Measurements from ENCODE around the gene SLC35E3.
"Not testable (repeated sequence)": the region's sequence is repeated elsewhere in the genome, so short reads cannot be mapped to it uniquely, and the experiment has no call there.

The SLC35E3 gene

DNA sequence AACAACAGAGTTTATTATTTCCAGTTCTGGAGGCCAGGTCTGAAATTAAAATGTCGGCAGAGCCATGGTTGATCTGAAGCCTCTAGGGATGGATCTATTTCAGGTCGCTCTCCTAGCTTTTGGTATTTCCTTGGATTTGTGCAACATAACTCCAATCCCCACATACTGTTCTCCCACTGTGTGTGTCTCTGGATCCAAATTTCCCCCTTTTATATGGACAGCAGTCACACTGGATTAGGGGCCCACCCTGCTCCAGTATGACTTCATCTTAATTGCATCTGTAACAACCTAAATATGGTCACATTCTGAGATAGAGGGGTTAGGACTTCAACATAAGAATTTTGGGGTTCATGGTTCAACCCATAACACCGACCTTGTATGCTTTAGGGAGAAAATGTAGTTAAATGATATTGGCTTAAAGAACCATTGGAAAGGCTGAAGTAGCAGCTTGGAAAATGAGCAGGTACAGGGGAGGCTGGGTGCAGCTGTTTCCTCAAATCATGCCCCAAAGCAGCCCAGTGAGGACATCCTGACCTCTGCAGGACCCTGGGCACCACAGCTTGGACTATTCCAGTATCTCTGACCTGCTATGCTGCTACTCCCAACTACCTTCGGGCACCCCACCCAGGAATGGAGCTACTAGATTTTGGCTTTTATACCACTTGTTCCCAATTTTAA, 48.1 kb downstream of the SLC35E3 start:
- in situ Hi-C loops (cut with MboI; ENCODE audit: low sequenced_read_pairs): no loop called here

DNA sequence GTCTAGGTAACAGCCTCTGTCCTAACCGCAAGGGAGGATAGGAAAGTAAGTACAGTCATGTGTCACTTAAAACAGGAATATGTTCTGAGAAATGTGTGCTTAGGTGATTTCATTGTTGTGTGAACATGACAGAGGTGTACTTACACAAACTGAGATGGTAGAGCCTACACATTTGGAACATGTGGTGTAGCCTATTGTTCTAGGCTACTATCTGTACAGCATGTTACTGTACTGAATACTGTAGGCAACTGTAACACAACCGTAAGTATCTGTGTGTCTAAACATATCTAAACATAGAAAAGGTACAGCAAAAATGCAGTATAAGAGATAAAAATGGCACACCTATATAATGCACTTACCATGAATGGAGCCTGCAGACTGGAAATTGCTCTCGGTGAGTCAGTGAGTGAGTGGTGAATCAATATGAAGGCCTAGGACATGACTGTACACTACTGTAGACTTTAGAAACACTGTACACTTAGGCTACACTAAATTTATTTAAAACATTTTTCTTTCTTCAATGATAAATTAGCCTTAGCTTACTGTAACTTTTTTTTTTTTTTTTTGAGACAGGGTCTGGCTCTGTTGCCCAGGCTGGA, 48.8 kb downstream of the SLC35E3 start:
- in situ Hi-C loops (cut with MboI; ENCODE audit: low sequenced_read_pairs): no loop called here

DNA sequence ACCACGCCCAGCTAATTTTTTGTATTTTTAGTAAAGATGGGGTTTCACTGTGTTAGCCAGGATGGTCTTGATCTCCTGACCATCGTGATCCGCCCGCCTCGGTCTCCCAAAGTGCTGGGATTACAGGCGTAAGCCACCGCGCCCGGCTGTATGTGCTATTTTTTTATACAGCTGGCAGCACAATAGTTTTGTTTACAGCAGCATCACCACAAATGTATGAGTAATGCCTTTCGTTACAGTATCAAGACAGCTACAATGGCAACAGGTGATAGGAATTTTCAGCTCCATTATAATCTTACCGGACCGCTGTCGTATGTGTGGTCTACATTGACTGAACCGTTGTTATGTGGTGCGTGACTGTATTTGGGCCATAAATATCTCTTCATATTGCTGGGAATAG, 50.4 kb downstream of the SLC35E3 start:
- in situ Hi-C loops (cut with MboI; ENCODE audit: low sequenced_read_pairs): no loop called here

DNA sequence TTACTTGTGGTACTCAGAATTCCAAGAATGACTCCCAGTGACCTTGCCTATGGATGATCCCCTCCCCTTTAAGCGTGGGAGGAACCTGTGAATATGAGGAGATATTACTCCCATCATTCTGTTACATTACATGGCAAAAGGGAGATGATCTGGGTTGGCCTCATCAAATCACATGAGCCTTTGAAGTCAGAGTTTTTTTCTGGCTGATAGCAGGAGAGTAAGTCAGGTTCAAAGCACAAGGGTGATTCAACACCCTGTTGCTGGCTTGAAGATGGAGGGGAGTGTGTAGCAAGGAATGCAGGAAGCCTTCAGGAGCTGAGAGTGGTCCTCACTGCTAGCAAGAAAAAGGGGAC, 52.9 kb downstream of the SLC35E3 start:
- in situ Hi-C loops (cut with MboI; ENCODE audit: low sequenced_read_pairs): no loop called here

DNA sequence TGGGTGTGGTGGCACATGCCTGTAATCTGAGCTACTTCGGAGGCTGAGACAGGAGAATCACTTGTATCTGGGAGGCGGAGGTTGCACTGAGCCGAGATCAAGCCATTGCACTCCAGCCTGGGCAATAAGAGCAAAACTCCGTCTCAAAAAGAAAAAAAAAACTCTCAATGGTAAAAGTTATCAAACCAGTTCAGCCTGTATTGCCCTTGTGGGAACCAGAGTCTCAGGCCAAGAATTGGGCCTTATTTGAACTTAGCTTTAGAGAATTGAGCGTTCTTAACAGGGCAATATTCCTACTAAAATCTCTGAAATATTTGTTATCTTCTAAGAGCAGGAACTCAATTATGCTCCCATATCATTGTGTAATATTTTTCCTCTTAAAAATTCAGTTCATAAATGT, 54.3 kb downstream of the SLC35E3 start:
- in situ Hi-C loops (cut with MboI; ENCODE audit: low sequenced_read_pairs): no loop called here

DNA sequence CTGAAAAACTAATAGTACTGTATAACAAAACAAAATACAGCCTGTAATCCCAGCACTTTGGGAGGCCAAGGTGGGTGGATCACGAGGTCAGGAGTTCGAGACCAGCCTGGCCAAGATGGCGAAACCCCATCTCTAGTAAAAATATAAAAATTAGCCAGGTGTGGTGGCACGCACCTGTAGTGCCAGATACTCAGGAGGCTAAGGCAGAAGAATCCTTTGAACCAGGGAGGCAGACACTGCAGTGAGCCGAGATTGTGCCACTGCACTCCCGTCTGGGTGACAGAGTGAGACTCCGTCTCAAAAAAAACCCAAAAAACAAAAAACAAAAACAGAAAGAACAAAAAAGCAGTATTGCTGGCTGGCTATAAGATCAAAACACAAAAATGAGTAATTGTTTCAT, 55.1 kb downstream of the SLC35E3 start:
- in situ Hi-C loops (cut with MboI; ENCODE audit: low sequenced_read_pairs): not testable (repeated sequence)

DNA sequence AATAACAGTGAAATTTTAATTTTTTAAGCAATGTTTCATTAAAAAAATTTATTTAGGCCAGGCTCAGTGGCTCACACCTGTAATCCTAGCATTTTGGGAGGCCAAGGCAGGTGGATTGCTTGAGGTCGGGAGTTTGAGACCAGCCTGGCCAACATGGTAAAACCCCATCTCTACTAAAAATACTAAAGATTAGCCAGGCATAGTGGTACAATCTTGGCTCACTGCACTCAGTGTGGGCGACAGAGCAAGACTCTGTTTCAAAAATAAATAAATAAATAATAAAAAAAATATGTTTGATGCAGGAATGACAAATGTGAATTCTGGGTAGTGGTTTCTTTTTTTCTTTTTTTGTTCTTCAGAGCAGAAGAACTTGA, 56.4 kb downstream of the SLC35E3 start:
- in situ Hi-C loops (cut with MboI; ENCODE audit: low sequenced_read_pairs): not testable (repeated sequence)

DNA sequence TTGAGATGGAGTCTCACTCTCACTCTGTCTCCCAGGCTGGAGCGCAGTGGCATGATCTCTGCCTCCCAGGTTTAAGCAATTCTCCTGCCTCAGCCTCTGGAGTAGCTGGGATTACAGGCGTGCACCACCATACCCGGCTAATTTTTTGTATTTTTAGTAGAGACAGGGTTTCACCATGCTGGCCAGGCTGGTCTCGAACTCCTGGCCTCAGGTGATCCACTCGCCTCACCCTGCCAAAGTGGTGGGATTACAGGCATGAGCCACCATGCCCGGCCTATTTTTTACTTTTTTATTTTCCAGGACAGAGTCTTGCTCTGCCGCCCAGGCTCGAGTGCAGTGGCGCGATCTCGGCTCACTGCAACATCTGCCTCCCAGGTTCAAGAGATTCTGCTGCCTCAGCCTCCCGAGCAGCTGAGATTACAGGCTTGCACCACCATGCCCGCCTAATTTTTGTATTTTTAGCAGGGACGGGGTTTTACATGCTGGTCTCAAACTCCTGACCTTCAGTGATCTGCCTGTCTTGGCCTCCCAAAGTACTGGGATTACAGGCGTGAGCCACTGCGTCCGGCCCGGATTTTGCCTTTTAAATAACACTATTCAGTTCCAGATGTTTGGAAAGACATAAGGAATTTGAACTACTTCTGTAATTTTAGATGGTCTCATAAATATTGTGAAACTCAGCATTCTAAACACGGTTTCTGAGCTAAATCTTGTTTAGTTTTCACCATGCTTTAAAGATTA, 57.1 kb downstream of the SLC35E3 start:
- in situ Hi-C loops (cut with MboI; ENCODE audit: low sequenced_read_pairs): not testable (repeated sequence)

DNA sequence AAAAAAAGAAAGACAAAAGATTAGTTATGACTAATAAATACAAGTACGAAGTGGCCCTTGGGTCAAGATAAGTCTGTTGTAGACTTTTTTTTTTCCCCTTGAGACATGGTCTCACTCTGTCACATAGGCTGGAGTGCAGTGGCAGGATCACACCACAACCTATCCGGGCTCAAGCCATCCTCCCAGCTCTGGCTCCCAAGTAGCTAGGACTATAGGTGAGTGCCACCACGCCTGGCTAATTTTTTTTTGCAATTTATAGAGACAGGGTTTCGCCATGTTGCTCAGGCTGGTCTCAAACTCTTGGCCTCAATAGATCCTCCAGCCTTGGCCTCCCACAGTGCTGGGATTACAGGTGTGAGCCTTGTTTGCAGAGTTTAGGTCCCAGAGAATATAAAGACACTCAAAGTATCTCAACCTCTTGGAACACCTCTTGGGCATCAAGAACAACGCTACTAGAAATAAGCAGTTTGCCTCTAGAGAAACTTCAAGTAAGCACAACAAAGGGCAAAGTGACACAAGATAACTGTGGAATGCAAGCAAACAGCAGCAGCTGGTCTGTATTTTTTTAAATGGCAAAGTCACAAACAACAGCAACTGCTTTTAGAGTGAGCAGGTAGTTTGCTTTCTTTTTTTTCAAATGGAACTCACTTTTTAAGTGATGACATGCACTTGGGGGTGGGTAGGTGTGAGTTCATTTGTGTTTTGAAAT, 58.1 kb downstream of the SLC35E3 start:
- in situ Hi-C loops (cut with MboI; ENCODE audit: low sequenced_read_pairs): no loop called here

DNA sequence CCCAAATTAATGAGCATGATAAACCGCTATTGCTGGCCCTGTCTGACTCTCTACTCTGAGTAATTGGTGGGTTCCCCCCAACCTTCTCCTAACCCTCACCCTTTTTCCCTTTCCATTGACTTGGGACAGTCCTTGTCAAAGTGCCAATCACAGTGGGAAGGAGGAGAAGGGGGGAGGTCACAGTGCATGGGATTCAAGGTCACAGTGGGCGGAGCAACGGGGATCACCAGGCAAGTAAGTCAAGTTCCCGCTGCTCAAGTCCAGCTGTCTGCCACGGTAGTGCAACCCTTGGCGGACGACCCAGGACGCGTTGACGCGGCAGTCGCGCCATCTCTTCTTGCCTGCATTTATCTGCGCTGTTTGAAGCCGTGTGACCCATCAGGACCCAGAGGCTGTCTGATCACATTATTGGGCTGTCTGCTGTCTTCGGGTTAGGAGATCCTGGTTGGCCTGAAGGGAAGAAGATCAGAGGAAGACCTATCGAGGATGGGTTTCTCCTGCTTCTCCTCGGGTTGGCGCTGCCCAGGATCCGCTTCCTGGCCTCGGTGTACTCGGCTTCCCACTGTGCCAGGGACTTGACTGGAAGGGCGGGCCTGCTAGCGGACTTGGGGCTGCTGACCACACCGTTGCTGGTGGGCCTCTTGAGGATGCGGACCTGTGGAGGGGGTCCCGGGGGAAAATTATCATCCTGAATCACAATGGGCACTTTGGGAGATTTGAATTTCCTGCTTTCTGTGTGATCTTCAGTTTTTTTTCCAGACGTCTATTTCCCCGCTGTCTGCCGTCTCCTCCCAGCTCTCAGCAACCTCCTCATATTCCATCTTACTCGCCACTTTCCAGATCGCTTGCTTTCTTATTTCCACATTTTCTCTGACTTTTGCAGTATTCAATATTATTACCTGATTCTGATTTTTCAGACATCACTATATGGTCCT, 58.9 kb downstream of the SLC35E3 start:
- in situ Hi-C loops (cut with MboI; ENCODE audit: low sequenced_read_pairs): no loop called here

DNA sequence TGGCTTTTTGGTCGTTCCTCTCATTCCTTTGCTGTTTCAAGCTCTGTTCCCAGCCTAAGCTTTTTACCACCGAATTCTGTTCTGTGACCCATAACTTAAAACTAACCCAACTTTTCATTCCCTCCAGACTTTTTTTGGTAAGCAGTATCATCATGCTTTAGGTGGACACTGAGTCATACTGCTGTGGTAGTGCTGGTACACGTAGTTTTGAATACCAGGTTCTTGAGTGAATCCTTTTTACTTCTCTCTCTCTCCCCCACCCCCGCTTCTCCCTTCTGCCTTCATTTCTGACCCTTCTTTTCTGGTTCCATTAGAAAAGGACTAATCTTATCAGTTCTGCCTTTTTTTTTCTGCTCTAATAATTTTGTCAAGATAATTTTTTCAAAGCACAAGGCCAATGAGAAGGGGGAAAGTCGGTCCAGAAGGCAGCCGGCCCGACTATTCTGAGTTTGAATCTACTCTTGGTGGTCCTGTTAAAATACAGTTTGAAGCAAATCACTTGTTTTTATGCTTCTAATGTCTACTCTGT, 59.7 kb downstream of the SLC35E3 start:
- in situ Hi-C loops (cut with MboI; ENCODE audit: low sequenced_read_pairs): no loop called here

DNA sequence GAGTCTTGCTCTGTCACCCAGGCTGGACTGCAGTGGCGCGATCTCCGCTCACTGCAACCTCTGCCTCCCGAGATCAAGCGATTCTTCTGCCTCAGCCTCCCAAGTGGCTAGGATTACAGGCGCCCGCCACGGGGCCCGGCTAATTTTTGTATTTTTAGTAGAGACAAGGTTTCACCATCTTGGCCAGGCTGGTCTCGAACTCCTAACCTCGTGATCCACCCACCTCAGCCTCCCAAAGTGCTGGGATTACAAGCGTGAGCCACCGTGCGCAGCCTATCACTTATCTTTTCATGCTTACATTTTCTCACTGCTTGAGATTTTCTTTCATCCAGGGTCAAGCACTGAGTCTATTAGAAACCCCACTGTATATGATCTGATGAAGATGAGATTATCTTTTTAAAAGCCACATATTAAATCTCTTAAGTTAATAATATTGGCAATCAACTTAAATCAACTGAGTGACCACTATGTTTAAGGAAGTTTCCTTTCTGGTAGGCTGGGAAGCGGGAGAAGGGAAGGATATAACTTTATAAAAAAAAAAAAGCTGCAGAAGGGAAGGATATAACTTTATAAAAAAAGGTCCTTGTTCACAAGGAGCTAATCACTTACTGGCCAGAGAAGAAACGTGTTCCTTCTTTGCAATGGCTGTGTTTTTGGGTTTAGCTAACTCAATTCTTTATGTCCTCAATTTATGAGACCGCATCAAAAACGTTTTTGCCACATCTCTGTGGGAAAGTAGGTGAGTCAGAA, 60.7 kb downstream of the SLC35E3 start:
- in situ Hi-C loops (cut with MboI; ENCODE audit: low sequenced_read_pairs): no loop called here

DNA sequence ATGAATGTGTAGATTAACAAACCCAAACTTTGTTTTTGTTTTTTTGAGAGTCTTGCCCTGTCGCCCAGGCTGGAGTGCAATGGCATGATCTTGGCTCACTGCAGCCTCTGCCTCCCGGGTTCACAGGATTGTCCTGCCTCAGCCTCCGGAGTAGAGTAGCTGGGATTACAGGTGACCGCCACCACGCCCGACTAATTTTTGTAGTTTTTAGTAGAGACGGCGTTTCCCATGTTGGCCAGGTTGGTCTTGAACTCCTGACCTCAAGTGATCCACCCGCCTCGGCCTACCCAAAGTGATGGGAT, 61.2 kb downstream of the SLC35E3 start:
- in situ Hi-C loops (cut with MboI; ENCODE audit: low sequenced_read_pairs): not testable (repeated sequence)

DNA sequence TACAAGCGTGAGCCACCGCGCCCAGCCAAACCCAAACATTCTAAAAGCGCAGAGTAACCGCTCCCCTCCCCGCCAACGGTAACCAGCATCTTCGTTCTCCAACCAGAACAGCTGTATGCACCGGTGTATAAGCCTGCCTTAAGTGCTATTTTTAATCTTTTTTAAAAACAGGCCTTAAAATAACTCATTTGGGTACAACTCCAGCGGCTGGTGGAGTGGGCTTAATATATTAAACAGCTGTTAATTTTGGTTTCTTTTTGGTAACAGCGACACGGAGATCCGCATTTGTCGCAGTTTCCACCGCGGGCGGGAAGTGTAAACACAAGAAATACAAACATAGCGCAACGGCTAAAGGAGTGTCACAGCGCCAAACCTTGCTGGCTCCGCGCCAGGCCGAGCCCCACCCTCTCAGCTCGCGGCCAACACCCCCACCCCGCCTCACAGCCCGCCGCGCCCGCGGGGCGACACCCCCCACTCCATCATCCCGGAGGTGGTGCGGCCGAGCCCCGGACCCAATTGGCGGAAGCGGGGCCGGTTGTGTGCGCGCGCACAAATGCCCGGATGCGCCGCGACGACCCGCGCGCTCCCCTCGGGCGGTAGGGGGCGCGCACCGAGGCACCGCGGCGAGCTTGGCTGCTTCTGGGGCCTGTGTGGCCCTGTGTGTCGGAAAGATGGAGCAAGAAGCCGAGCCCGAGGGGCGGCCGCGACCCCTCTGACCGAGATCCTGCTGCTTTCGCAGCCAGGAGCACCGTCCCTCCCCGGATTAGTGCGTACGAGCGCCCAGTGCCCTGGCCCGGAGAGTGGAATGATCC, 61.8 kb downstream of the SLC35E3 start, which contains the start of gene MDM2:
Gene MDM2, plus strand, starts transcription at position 602 of the 812 bp plus-strand sequence. CDS start 301 bp downstream, outside the sequence.
- in situ Hi-C loops (cut with MboI; ENCODE audit: low sequenced_read_pairs): no loop called here

DNA sequence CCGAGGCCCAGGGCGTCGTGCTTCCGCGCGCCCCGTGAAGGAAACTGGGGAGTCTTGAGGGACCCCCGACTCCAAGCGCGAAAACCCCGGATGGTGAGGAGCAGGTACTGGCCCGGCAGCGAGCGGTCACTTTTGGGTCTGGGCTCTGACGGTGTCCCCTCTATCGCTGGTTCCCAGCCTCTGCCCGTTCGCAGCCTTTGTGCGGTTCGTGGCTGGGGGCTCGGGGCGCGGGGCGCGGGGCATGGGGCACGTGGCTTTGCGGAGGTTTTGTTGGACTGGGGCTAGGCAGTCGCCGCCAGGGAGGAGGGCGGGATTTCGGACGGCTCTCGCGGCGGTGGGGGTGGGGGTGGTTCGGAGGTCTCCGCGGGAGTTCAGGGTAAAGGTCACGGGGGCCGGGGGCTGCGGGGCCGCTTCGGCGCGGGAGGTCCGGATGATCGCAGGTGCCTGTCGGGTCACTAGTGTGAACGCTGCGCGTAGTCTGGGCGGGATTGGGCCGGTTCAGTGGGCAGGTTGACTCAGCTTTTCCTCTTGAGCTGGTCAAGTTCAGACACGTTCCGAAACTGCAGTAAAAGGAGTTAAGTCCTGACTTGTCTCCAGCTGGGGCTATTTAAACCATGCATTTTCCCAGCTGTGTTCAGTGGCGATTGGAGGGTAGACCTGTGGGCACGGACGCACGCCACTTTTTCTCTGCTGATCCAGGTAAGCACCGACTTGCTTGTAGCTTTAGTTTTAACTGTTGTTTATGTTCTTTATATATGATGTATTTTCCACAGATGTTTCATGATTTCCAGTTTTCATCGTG, 62.6 kb downstream of the SLC35E3 start:
- in situ Hi-C loops (cut with MboI; ENCODE audit: low sequenced_read_pairs): no loop called here

DNA sequence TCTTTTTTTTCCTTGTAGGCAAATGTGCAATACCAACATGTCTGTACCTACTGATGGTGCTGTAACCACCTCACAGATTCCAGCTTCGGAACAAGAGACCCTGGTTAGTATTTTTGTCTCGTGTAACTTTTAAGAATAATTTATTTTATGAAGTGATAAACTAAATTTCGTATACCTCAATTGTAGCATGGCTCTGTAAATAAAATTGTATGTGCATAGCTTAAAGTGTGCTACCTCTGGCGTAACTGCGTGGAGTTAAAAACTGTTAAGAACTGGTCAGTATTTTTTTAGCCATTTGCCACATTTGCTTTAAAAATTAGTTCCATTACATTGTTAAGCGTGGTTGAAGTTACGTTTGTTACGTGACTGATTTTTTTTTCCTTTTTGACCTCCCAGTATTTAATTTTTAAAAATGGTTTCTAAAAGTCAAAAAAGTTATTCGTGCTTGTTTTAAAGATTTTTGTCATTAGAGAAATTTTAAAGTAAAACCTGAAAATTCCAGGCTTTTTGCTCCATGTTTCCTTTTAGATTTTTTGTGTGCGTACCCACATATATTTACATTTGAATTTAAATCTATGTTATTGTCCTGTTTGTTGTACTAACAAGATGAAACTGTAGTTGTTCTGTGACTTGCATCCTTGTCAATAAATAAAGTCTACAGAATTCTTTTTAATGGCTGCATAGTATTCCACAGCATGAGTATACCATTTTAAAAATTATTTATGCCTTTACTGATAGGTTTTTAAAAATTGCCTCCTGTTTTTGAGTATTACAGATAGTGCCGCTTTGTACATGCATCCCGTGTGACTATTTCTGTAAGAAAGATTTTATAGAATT, 63.4 kb downstream of the SLC35E3 start:
- in situ Hi-C loops (cut with MboI; ENCODE audit: low sequenced_read_pairs): no loop called here

DNA sequence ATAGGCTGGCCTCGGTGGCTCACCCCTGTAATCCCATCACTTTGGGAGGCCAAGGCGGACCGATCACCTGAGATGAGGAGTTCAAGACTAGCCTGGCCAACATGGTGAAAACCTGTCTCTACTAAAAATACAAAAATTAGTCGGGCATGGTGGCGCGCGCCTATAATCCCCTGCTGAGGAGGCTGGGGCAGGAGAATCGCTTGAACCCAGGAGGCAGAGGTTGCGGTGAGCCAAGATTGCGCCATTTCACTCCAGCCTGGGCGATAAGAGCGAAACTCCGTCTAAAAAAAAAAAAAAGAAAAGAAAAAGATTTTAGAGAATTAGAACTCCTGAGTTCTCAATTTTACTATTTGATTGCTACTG, 64.0 kb downstream of the SLC35E3 start:
- in situ Hi-C loops (cut with MboI; ENCODE audit: low sequenced_read_pairs): not testable (repeated sequence)

Data from HL-60/S4 (cell line).